H9 (cell line): ENCODE measurements around the gene SYDE1. TPM values are rescaled to one million over a fixed set of nuclear protein-coding genes. Genes with fewer than 3 reads are reported as not detected.

Experiments used
- DNase-seq: peaks from one replicate; pipeline ENCODE4 v3.0.0-alpha.2; 2017
- H2AFZ ChIP-seq: one replicate; pipeline ENCODE4 v1.6.1; 2013; ENCODE audit warnings: mild to moderate bottlenecking, low read length, control low read depth, moderate library complexity
- H2AK5ac ChIP-seq: 2 replicates; pipeline ENCODE4 v1.6.1; 2013; ENCODE audit warnings: low read length, control low read depth, mixed read lengths; ENCODE audit not compliant: insufficient read length
- H2BK120ac ChIP-seq: one replicate; pipeline ENCODE4 v1.6.1; 2013; ENCODE audit warnings: low read depth, mild to moderate bottlenecking, low read length, control low read depth, inconsistent platforms; ENCODE audit not compliant: poor library complexity, severe bottlenecking
- H2BK12ac ChIP-seq: 2 replicates; pipeline ENCODE4 v1.6.1; 2013; ENCODE audit warnings: low read length, control low read depth, mixed read lengths, low read depth; ENCODE audit not compliant: insufficient read length
- H2BK15ac ChIP-seq: 2 replicates; pipeline ENCODE4 v1.6.1; 2013; ENCODE audit warnings: low read depth, low read length, control low read depth
- H2BK20ac ChIP-seq: one replicate; pipeline ENCODE4 v1.6.1; 2013; ENCODE audit warnings: low read depth, mild to moderate bottlenecking, low read length, control low read depth, inconsistent platforms; ENCODE audit not compliant: poor library complexity, severe bottlenecking
- H2BK5ac ChIP-seq: 2 replicates; pipeline ENCODE4 v1.6.1; 2013; ENCODE audit warnings: low read length, control low read depth, mixed read lengths; ENCODE audit not compliant: insufficient read length
- H3K14ac ChIP-seq: 2 replicates; pipeline ENCODE4 v1.6.1; 2013; ENCODE audit warnings: low read length, control low read depth; ENCODE audit not compliant: insufficient read depth
- H3K18ac ChIP-seq: 2 replicates; pipeline ENCODE4 v1.6.1; 2013; ENCODE audit warnings: low read depth, mild to moderate bottlenecking, mixed read lengths, low read length, control low read depth; ENCODE audit not compliant: insufficient read length
- H3K23ac ChIP-seq: 2 replicates; pipeline ENCODE4 v1.6.1; 2013; ENCODE audit warnings: low read length, control low read depth, mixed read lengths, low read depth; ENCODE audit not compliant: insufficient read length
- H3K23me2 ChIP-seq: 2 replicates; pipeline ENCODE4 v1.6.1; 2013; ENCODE audit warnings: low read depth, mild to moderate bottlenecking, mixed read lengths, low read length, control low read depth; ENCODE audit not compliant: insufficient read length, poor library complexity, severe bottlenecking
- H3K27ac ChIP-seq: 2 replicates; pipeline ENCODE4 v1.5.1; 2013; ENCODE audit warnings: low read length, control low read depth, mixed read lengths, low read depth; ENCODE audit not compliant: insufficient read length
- H3K27me3 ChIP-seq: 2 replicates; pipeline ENCODE4 v1.6.1; 2013; ENCODE audit warnings: low read length, control low read depth, inconsistent platforms; ENCODE audit not compliant: insufficient read depth
- H3K4ac ChIP-seq: 2 replicates; pipeline ENCODE4 v1.6.1; 2013; ENCODE audit warnings: low read depth, mild to moderate bottlenecking, control low read depth, inconsistent platforms, low read length, moderate library complexity
- H3K4me1 ChIP-seq: 2 replicates; pipeline ENCODE4 v1.6.1; 2013; ENCODE audit warnings: low read length, control low read depth, inconsistent platforms; ENCODE audit not compliant: insufficient read depth
- H3K4me2 ChIP-seq: 2 replicates; pipeline ENCODE4 v1.6.1; 2013; ENCODE audit warnings: low read length, control low read depth, mixed read lengths; ENCODE audit not compliant: insufficient read length, insufficient read depth
- H3K56ac ChIP-seq: 2 replicates; pipeline ENCODE4 v1.6.1; 2013; ENCODE audit warnings: low read depth, mild to moderate bottlenecking, mixed read lengths, low read length, control low read depth; ENCODE audit not compliant: insufficient read length
- H3K79me1 ChIP-seq: 2 replicates; pipeline ENCODE4 v1.6.1; 2013; ENCODE audit warnings: low read depth, mild to moderate bottlenecking, moderate library complexity, low read length, control low read depth, inconsistent platforms; ENCODE audit not compliant: insufficient read depth, poor library complexity, severe bottlenecking
- H3K79me2 ChIP-seq: 2 replicates; pipeline ENCODE4 v1.6.1; 2013; ENCODE audit warnings: low read length, control low read depth, inconsistent platforms; ENCODE audit not compliant: insufficient read depth
- H3K9ac ChIP-seq: 2 replicates; pipeline ENCODE4 v1.6.1; 2013; ENCODE audit warnings: low read length, control low read depth, mixed read lengths; ENCODE audit not compliant: insufficient read length; ENCODE audit errors: extremely low read depth
- H3K9me3 ChIP-seq: one replicate; pipeline ENCODE4 v1.6.1; 2013; ENCODE audit warnings: low read depth, low read length, inconsistent platforms; ENCODE audit not compliant: control insufficient read depth
- H3T11ph ChIP-seq: one replicate; pipeline ENCODE4 v1.6.1; 2013; ENCODE audit warnings: mild to moderate bottlenecking, low read length, control low read depth, inconsistent platforms
- H4K20me1 ChIP-seq: one replicate; pipeline ENCODE4 v1.6.1; 2013; ENCODE audit not compliant: control insufficient read depth, insufficient read length, insufficient read depth
- H4K5ac ChIP-seq: 2 replicates; pipeline ENCODE4 v1.6.1; 2013; ENCODE audit warnings: low read depth, mild to moderate bottlenecking, mixed read lengths, low read length, control low read depth; ENCODE audit not compliant: insufficient read length
- H4K8ac ChIP-seq: replicated peaks from 2 replicates; pipeline ENCODE4 v1.6.1; 2013; ENCODE audit warnings: low read length, control low read depth, mixed read lengths, low read depth; ENCODE audit not compliant: insufficient read length
- H4K91ac ChIP-seq: 2 replicates; pipeline ENCODE4 v1.6.1; 2013; ENCODE audit warnings: low read depth, mild to moderate bottlenecking, moderate library complexity, mixed read lengths, low read length, control low read depth; ENCODE audit not compliant: insufficient read length
- H3K27ac Mint-ChIP-seq, 3 experiments: 2 replicates in 2 of 3; 3 replicates in 1 of 3; pipeline ENCODE4 v1.8.0; 2020 to 2021; ENCODE audit warnings: mixed read lengths in 3 of 3, mild to moderate bottlenecking in 1 of 3, moderate library complexity in 1 of 3
- H3K27me3 Mint-ChIP-seq: 2 replicates; pipeline ENCODE4 v1.8.0; 2021; ENCODE audit warnings: low read depth, mild to moderate bottlenecking, moderate library complexity, mixed read lengths
- H3K36me3 Mint-ChIP-seq, 3 experiments: 2 replicates in 2 of 3; 3 replicates in 1 of 3; pipeline ENCODE4 v1.8.0; 2020 to 2021; ENCODE audit warnings: low read depth in 3 of 3, mixed read lengths in 3 of 3; ENCODE audit not compliant: insufficient read depth in 1 of 3
- H3K4me1 Mint-ChIP-seq, 2 experiments: 2 replicates each; pipeline ENCODE4 v1.8.0; 2020; ENCODE audit warnings: mixed read lengths in 2 of 2
- H3K4me3 Mint-ChIP-seq, 2 experiments: 2 replicates in 1 of 2; 3 replicates in 1 of 2; pipeline ENCODE4 v1.8.0; 2020 to 2021; ENCODE audit warnings: mild to moderate bottlenecking in 2 of 2, mixed read lengths in 2 of 2, moderate library complexity in 1 of 2
- H3K9me3 Mint-ChIP-seq, 2 experiments: 2 replicates in 1 of 2; 3 replicates in 1 of 2; pipeline ENCODE4 v1.8.0; 2020; ENCODE audit warnings: mild to moderate bottlenecking in 2 of 2, mixed read lengths in 2 of 2, moderate library complexity in 1 of 2
- CTCF ChIP-seq: fragments of 200-600 bp; sonication (generic); conservative IDR thresholded peaks from 3 replicates; pipeline ENCODE4 v1.8.0; 2021; ENCODE audit warnings: antibody characterized with exemption, mild to moderate bottlenecking
- WGBS: extraction: QIAGEN DNeasy Blood & Tissue Kit; methylation state at CpG from one replicate; pipeline ENCODE4 v1.1.7; 2013; ENCODE audit warnings: missing lambda C conversion rate, low lambda C conversion rate, mixed read lengths; ENCODE audit not compliant: insufficient read length; ENCODE audit errors: extremely low coverage; 5-methylcytosine and 5-hydroxymethylcytosine counted together
- total RNA-seq: library from RNA; stranded (reverse); gene quantifications from 2 replicates; pipeline ENCODE4 v1.2.1, GENCODE V29; 2021

Gene SYDE1
- total RNA-seq, 1 experiment from 2014 or later = 21.4 TPM

GRCh38 chr19:15093001-15093400 lies 14.2 kb upstream of the SYDE1 start:
- no peak overlapping the region for H3K23ac ChIP-seq
- no peak overlapping the region for H3K27ac ChIP-seq
- H3K4ac ChIP-seq = no peak overlapping the region
- no peaks in the 10 kb centered on the region for H3K23me2 ChIP-seq
- H2AFZ ChIP-seq = no peak overlapping the region
- no peaks in the 10 kb centered on the region for H3K79me2 ChIP-seq
- no peaks in the 10 kb centered on the region for H3K27me3 ChIP-seq
- H2AK5ac ChIP-seq = no peak overlapping the region
- H2BK15ac ChIP-seq = no peak overlapping the region
- Mint-ChIP-seq H3K4me1 (no peaks in the 10 kb centered on the region), H3K27ac (no peak overlapping the region), H3K36me3 (no peaks in the 10 kb centered on the region), H3K4me3 (no peak overlapping the region), H3K27me3 (peaks cover 10% of the 10 kb centered on the region), H3K9me3 (peaks cover 0 to 4% of the 10 kb centered on the region in 2 experiments; a peak in 1 of 5 replicates)
- no peaks in the 10 kb centered on the region for H3K9me3 ChIP-seq
- H4K20me1 ChIP-seq = no peaks in the 10 kb centered on the region
- no peak overlapping the region for H2BK120ac ChIP-seq
- no peak overlapping the region for H3T11ph ChIP-seq
- H3K79me1 ChIP-seq = no peaks in the 10 kb centered on the region
- H2BK20ac ChIP-seq = no peak overlapping the region
- no peak for DNase-seq
- no peak for TF ChIP-seq CTCF
- no peak overlapping the region for H4K91ac ChIP-seq
- H3K14ac ChIP-seq = no peak overlapping the region
- H2BK5ac ChIP-seq = no peak overlapping the region
- no peak overlapping the region for H4K5ac ChIP-seq
- H2BK12ac ChIP-seq = no peak overlapping the region
- H4K8ac ChIP-seq = no peak overlapping the region
- H3K56ac ChIP-seq = no peak overlapping the region
- no peak overlapping the region for H3K9ac ChIP-seq
- no CpG with 5 or more reads among the region's 2 CpGs for WGBS
- H3K4me1 ChIP-seq = no peaks in the 10 kb centered on the region
- H3K18ac ChIP-seq = no peak overlapping the region
- H3K4me2 ChIP-seq = no peak overlapping the region
